ENCODE results near the gene LFNG.

DNA sequence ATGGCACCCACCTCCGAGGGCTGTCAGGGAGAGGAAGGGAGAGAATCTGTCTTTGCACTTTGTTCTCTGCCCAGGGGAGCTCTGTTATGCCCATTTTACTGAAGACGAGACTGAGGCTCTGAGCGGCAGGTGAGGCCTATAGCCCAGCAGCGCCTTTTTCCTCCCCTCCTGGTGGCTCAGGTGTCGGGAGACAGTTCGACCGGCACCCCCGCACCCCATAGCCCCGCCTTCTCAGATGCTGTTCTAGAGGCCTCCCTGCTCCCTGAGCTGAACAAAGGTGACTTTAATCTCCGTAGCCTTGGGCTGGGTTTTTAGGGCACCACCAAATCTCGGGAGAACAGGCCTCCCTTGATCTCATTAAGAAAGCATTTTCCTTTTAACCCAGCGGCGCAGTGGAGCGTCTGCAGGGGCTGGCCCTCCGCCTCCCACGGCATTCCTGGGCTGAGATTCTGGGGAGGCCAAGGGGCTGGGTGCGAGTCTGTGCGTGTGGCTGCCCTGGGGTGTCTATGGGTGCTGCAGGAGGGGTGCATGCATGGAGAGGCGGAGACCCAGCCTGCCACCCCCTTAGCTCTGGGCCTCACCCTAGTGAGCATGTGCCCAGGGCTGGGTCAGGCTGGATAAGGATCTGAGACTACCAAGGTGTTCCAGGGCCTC lies 3.3 kb downstream of the LFNG start:
- TF ChIP-seq TCF7L2 (IDR thresholded peaks at IDR 0.05; ENCODE audit: low read depth, low read length), result 0 out of 2 replicates have a peak, but pooled peaks have one; percentile 35
- TF ChIP-seq, protein P1, sequence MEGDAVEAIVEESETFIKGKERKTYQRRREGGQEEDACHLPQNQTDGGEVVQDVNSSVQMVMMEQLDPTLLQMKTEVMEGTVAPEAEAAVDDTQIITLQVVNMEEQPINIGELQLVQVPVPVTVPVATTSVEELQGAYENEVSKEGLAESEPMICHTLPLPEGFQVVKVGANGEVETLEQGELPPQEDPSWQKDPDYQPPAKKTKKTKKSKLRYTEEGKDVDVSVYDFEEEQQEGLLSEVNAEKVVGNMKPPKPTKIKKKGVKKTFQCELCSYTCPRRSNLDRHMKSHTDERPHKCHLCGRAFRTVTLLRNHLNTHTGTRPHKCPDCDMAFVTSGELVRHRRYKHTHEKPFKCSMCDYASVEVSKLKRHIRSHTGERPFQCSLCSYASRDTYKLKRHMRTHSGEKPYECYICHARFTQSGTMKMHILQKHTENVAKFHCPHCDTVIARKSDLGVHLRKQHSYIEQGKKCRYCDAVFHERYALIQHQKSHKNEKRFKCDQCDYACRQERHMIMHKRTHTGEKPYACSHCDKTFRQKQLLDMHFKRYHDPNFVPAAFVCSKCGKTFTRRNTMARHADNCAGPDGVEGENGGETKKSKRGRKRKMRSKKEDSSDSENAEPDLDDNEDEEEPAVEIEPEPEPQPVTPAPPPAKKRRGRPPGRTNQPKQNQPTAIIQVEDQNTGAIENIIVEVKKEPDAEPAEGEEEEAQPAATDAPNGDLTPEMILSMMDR (IDR thresholded peaks at IDR 0.05), result no peak
- no peak; the same call in 1 of the 2 replicates for TF ChIP-seq POLR2AphosphoS5 (IDR thresholded peaks at IDR 0.05; ENCODE audit: low read depth, low read length)
- TF ChIP-seq, protein P2, sequence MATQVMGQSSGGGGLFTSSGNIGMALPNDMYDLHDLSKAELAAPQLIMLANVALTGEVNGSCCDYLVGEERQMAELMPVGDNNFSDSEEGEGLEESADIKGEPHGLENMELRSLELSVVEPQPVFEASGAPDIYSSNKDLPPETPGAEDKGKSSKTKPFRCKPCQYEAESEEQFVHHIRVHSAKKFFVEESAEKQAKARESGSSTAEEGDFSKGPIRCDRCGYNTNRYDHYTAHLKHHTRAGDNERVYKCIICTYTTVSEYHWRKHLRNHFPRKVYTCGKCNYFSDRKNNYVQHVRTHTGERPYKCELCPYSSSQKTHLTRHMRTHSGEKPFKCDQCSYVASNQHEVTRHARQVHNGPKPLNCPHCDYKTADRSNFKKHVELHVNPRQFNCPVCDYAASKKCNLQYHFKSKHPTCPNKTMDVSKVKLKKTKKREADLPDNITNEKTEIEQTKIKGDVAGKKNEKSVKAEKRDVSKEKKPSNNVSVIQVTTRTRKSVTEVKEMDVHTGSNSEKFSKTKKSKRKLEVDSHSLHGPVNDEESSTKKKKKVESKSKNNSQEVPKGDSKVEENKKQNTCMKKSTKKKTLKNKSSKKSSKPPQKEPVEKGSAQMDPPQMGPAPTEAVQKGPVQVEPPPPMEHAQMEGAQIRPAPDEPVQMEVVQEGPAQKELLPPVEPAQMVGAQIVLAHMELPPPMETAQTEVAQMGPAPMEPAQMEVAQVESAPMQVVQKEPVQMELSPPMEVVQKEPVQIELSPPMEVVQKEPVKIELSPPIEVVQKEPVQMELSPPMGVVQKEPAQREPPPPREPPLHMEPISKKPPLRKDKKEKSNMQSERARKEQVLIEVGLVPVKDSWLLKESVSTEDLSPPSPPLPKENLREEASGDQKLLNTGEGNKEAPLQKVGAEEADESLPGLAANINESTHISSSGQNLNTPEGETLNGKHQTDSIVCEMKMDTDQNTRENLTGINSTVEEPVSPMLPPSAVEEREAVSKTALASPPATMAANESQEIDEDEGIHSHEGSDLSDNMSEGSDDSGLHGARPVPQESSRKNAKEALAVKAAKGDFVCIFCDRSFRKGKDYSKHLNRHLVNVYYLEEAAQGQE (IDR thresholded peaks at IDR 0.05; ENCODE audit: insufficient read depth in 1 of 2, low read depth in 2 of 2, low read length in 1 of 2), result no peak
- no peak for TF ChIP-seq SIN3A (IDR thresholded peaks at IDR 0.05; ENCODE audit: borderline replicate concordance, insufficient read depth, low read depth, low read length)
